ELF-1 (cell line): ENCODE data around the gene UBXN1.
"Not testable (repeated sequence)": the region's sequence is repeated elsewhere in the genome, so short reads cannot be mapped to it uniquely, and the experiment has no call there.

Experiments used
- DNase-seq: peaks from one replicate; pipeline ENCODE4 v3.0.0-alpha.2; 2016; ENCODE audit warnings: low read depth, low spot score

Gene UBXN1

DNA sequence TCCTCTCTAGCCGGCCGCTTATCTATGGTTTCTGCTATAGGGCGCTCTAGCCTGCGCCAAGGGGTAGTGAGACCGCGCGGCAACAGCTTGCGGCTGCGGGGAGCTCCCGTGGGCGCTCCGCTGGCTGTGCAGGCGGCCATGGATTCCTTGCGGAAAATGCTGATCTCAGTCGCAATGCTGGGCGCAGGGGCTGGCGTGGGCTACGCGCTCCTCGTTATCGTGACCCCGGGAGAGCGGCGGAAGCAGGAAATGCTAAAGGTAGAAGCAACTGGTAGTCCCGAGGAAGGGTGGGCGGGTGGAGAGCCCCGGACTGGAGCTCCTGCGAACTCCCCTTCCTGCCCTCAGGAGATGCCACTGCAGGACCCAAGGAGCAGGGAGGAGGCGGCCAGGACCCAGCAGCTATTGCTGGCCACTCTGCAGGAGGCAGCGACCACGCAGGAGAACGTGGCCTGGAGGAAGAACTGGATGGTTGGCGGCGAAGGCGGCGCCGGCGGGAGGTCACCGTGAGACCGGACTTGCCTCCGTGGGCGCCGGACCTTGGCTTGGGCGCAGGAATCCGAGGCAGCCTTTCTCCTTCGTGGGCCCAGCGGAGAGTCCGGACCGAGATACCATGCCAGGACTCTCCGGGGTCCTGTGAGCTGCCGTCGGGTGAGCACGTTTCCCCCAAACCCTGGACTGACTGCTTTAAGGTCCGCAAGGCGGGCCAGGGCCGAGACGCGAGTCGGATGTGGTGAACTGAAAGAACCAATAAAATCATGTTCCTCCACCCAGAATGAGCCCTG is 7.1 kb downstream of the UBXN1 start, which contains the start of the genes LBHD1 and UQCC3:
TSS of gene LBHD1 (minus strand) at position 660 of the 782 bp plus-strand sequence. CDS start 2,236 bp downstream, outside the sequence.
TSS of gene UQCC3 (plus strand) at position 66 of the 782 bp plus-strand sequence. CDS start at position 139, 73 bp downstream.
- peak; percentile 89 for DNase-seq

- no peak for DNase-seq
Measured at GRCh38 chr11:62671236-62671607, 7.7 kb downstream of the UBXN1 start.

DNA sequence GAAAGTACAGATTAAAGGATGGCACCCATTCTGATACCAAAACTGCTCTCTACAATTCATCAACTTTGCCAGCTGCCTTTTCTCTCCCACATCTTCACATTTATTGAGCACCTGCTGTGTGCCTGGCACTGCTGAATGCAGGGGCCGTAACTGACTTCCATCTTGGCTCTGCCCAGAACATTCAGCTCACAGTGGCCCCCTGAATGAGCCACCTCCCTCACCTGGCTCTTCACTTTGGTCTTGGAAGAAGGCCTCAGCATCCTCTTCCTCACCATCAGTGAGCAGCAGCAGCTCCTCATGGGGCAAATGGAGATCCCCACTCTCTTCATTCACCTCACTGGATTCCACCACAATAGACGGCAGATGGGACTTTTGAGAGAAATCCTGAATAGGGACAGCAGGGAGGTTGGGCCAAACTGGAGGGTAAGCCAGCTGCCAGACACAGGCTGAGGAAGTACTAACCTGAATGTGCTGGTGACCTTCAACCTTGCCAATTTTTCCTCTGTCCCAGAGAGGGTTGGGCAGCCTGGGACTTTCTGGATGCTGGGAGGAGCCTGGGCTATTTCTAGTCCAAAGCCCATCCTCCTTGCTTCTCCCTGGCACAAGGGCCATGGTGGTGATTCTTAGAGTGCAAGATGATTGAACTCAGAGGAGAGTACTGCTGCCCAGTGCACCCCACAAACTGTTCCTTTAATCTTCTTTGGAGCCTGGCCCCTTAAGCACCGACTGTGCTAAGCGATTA is 9.3 kb downstream of the UBXN1 start:
- DNase-seq = peak; percentile 35

DNA sequence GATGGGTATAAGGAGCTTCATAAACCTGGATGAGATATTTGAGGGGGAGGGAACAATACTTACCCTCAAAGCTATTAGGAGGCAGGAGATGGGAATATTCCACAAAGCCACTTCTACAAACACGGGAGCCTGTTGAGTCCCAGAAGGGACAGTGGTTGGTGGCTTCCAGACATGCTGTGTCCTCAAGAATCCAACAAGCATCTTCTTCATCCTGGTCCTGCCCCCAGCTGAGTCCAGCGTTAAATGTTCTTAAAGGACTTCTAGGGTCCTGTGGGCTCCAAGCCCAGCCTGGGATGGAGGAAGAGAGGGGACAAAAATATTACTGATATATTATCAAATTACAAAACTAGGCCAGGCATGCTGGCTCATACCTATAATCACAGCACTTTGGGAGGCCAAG is 11.4 kb downstream of the UBXN1 start:
- no peak for DNase-seq

DNA sequence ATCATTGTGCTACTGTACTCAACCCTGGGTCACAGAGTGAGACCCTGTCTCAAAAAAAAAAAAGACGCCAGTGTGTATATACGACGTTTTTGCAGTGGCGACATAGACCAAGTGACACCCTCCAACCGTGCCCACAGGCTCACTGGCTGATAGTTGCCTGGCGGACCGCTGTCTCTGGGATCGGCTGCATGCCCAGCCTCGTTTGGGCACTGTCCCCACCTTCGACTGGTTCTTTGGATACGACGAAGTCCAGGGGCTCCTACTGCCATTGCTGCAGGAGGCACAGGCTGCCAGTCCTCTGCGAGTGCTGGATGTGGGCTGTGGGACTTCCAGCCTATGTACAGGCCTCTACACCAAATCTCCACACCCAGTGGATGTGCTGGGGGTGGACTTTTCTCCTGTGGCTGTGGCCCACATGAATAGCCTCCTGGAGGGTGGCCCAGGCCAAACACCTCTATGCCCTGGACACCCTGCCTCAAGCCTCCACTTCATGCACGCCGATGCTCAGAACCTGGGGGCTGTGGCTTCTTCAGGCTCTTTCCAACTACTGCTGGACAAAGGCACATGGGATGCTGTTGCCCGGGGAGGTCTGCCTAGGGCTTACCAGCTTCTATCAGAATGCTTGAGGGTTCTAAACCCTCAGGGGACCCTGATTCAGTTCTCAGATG is 12.5 kb downstream of the UBXN1 start:
- DNase-seq = peak; percentile 27

DNA sequence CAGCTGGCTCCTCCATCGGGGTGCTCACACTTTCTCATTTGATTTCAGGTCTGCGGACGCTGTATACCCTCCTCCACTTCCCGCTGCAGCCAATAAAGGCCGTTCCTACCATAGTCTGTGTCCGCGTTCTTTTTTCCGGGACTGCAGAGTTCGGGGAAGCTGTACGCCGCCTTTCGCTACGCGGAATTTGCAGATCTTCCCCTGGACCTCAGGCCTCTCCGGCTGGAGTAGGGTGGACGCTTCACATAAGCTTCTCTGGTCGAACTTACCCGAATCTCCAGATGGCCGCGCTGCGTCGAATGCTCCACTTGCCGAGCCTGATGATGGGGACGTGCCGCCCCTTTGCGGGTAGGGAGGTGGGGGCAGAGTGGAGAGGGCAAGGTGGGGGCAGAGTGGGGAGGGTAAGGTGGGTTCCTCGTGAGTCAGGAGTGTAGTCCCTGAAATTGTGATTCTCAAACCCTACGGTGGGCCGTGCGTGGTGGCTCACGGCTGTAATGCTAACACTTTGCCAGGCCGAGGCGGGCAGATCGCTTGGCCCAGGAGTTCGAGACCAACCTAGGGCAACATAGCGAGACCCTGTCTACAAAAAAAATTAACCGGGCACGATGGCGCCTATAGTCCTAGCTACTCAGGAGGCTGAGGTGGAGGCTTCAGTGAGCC is 13.1 kb downstream of the UBXN1 start:
- DNase-seq = no peak

DNA sequence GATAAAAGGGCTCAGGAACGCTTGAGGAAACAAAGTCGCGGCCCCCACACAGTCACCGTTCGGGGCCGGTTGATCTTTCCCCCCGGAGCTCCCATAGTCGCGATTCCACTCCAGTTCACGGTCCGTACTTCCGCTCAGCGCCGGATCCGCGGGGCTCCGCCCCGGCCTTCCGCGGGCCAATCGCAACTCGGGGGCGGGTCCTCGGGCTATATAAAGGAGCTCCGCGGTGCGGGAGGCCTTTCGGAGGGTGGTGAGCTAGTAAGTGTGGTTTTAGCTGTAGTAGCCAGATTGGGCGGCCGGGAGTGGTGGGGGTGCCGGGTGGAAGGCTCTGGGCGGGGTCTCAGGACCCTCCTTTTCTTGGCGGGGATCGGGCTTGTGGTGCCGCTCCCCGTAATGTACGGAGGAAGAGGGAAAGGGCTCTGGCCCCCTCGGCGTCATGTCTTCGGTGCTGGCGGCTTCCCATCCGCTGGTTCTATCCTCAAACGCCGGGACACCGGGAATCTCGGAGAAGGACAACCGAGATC is 13.7 kb downstream of the UBXN1 start, which contains the start of the genes C11orf98 and CSKMT:
TSS of gene C11orf98 (minus strand) at position 136 of the 524 bp plus-strand sequence. CDS start at position 95, 41 bp downstream.
TSS of gene CSKMT (plus strand) at position 238 of the 524 bp plus-strand sequence. CDS start 568 bp downstream, outside the sequence.
- peak; percentile 96 for DNase-seq

- peak; percentile 89 for DNase-seq
Measured at GRCh38 chr11:62664405-62665074, 14.3 kb downstream of the UBXN1 start.

GRCh38 chr11:62656796-62657429 is 22.0 kb downstream of the UBXN1 start:
- no peak for DNase-seq

DNA sequence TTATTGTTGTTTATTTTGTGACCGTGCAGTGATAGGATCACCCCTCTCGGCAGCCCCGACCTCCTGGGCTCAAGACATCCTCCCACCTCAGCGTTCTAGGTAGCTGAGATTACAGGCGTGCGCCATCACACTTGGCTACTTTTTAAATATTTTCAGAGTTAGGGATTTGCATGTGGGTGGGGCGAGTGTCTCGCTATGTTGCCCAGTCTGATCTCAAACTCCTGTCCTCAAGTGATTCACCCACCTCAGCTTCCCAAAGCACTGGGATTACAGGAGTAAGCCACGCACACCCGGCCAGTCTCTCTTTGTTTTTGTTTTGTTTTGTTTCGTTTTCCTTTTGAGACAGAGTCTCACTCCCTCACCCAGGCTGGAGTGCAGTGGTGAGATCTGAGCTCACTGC is 24.6 kb downstream of the UBXN1 start:
- DNase-seq = no peak

GRCh38 chr11:62652161-62653006 is 26.5 kb downstream of the UBXN1 start:
- DNase-seq = no peak

- not testable (repeated sequence) for DNase-seq
Measured at GRCh38 chr11:62650283-62650682, 28.6 kb downstream of the UBXN1 start.

DNA sequence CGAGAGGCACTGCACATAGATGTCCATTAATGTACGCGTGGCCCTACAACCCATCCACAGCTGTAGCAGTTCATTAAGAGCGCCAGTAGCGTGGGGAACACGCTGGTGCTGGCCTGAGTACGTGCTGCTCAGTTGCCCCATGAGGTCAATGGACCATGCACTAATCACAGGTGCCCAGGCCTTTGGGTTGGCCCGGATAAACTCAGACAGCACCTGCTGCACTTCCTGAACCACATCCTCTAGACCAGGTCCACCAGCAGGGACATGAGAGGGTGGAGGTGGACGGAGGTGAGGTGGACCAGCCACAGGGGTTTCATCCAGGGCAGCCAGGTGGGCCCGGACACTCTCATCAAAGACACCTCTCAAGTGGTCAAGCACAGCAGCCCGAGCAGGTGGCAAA is 29.4 kb downstream of the UBXN1 start:
- no peak for DNase-seq

DNA sequence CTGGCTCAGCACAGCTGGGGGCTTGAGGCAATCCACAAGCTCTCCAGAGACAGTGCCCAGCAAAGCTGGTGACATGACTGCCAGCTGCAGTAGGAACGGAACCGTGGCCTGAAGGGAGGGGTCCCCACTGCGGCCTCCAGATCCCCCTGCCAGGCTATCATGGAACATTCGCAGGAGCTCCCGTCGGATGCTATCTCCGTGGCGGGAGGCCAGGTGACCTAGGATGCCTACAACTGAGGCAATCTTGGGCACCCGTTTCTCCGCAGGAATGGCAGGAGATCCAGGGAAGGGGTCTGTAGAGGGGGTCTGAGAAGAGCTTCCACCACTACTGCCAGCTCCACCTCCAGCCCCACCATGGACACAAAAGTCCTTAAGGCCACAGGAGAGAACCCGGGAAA is 29.9 kb downstream of the UBXN1 start:
- no peak for DNase-seq

DNA sequence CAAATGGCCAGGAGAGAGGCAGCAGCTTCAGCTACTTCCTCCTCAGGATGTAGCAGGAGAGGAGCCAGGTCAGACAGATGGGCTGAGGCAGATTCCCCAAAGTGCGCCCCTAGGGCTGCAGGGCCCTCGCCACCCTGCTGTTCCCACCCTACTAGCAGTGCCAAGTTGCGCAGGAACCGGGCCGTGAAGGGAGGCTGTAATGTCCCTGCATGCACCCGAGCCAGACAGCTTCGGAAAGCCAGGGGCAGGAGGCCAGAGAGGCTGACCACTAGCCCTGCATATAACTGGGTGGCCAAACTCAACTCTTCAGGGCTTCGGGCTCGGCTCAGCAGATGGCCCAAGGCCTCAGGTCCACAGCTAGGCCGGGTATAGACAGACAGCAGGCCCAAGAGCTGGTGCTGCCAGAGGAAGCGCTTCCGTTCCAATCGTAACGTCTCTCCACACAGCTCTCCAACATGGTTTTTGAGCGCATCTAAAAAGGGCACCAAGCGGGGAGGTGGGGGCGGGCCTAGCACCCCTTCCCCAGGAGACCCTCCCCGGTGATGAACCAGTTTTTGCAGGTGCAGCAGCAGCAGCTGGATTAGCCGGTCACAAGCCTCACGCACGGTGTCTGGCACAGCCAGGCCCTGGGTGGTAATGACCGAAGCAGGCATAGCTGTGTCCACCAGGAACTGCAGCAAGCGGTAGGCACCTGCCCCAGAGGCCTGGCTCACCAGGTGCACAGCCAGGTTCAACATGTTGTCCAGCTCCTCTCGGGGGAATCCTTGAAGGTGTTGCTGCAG is 30.5 kb downstream of the UBXN1 start:
- no peak for DNase-seq

DNA sequence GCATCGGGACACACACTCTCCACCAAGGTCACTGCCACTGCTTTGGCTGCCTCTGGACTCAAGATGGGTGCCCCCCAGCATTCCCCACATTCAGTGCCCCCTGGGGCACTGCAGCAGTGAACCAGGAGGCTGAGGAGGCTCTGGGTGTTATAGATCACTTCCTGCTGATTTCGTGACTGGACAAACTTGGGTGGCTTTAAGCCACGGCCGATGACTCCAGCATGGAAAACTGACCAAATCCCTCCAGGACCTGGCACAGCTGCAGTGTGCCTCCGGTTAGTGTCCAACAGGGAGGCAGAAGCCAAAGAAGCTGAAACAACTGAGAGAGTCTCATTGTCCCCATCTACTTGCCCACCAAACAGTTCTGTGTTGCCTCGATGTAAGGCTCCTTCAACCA is 31.3 kb downstream of the UBXN1 start:
- no peak for DNase-seq

DNA sequence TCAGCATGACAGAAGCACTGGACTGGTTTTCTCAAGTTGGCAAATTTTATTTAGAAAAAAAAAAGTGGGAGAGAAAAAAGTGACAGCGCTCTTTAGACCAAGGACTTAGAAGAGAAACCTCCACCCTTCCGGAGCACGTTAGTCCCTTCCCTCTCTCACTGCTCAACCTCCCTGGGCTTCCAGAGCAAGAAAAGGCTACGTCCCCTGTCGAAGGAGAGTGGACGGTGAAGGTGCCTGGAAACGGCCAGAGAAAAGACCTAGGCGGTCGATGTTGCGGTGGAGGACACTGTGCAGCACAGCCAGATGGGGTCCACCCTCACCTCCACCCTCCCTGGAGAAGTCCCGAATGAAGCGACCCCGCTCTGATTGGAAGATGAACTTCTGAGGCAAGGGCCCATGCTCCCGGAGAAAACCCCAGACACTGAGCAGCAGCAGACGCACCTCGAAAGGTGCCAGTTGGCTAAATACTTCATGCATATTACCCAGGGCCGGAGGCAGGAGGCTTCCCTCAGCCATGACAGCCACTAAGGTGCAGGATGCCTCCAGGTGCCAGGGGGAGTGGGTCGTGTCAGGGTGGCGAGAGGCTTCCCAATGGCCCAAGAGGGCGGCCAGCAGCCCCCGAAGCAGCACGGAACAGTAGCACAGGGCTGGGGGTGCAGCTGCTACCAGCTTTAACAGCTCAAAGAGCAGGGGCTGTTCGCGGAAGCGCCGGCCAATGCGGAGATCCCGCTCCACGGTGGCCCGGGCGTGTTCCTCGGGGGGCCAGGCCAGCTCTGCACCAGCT is 31.9 kb downstream of the UBXN1 start:
- no peak for DNase-seq
